HG03103 (cell line): ENCODE results near the gene ZIC5.

Experiments used
- ATAC-seq: cut with Tn5 transposase; IDR thresholded peaks from one replicate; pipeline ENCODE4 v1.9.1; 2021; ENCODE audit warnings: low read depth; ENCODE audit not compliant: unreplicated experiment

The ZIC5 gene

GRCh38 chr13:99971576-99972189, at the start of gene ZIC5:
Gene ZIC5 (minus strand): TSS chr13:99971767. CDS start chr13:99971603, 164 bp downstream.
- no peak for ATAC-seq

GRCh38 chr13:100019780-100020356, 48.3 kb upstream of the ZIC5 start:
- ATAC-seq, result no peak

GRCh38 chr13:100014621-100015020, 43.1 kb upstream of the ZIC5 start:
- no peak for ATAC-seq

GRCh38 chr13:99998261-99998660, 26.7 kb upstream of the ZIC5 start:
- ATAC-seq, result no peak

- no peak for ATAC-seq
Observed at GRCh38 chr13:99997702-99998214, 26.2 kb upstream of the ZIC5 start.

- no peak for ATAC-seq
Observed at GRCh38 chr13:99996381-99996973, 24.9 kb upstream of the ZIC5 start.

GRCh38 chr13:99995589-99996380, 24.2 kb upstream of the ZIC5 start:
- ATAC-seq, result no peak

- ATAC-seq, result no peak
Observed at GRCh38 chr13:99995104-99995588, 23.6 kb upstream of the ZIC5 start.

- no peak for ATAC-seq
Observed at GRCh38 chr13:99994638-99995020, 23.1 kb upstream of the ZIC5 start.

- ATAC-seq, result no peak
Observed at GRCh38 chr13:99993660-99994637, 22.4 kb upstream of the ZIC5 start.

- ATAC-seq, result no peak
Observed at GRCh38 chr13:99992949-99993351, 21.4 kb upstream of the ZIC5 start.

GRCh38 chr13:99991828-99992775, 20.5 kb upstream of the ZIC5 start:
- no peak for ATAC-seq

- no peak for ATAC-seq
Observed at GRCh38 chr13:99991013-99991827, 19.7 kb upstream of the ZIC5 start.

- ATAC-seq, result no peak
Observed at GRCh38 chr13:99990126-99990977, 18.8 kb upstream of the ZIC5 start.

GRCh38 chr13:99989276-99990125, 17.9 kb upstream of the ZIC5 start:
- ATAC-seq, result no peak
